Heart left ventricle (tissue), 13 donors: ENCODE data around the gene MPDU1.

Experiments
- CTCF ChIP-seq, 12 donors: fragments of 200-600 bp; sonication (generic) in 4 of 12; IDR thresholded peaks; one replicate each; pipeline versions ENCODE4 v1.5.0 to v1.8.0; 2018 to 2022; ENCODE audit warnings: antibody characterized with exemption in 12 of 12, mild to moderate bottlenecking in 5 of 12
- POLR2A ChIP-seq, 2 donors: fragments of 450-650 bp; IDR thresholded peaks; one replicate each; pipeline ENCODE4 v1.6.1; 2017; ENCODE audit warnings: antibody characterized with exemption in 2 of 2, mild to moderate bottlenecking in 2 of 2, moderate library complexity in 2 of 2
- donor health status: ischemic (EF 13 %, LVEDD 7.1; RV severe dilation, severe dysfunction).
- donor health status: DM: no; HTN: yes; CAD: no.
- donor health status: DM: no; HTN: no; CAD: no.
- donor health status: ischemic (EF 25% LVEDD 6.9; RV normal size, moderate dysfunction).
- donor health status: ischemic (EF 25% LVEDD 5.7; RV mildly dilated, moderate dysfunction).
- donor health status: ischemic (EF 35%, LVEDD 5.7; RV mildly dilated, moderate dysfunction).
- donor health status: nonischemic (EF 11% LVEDD 7.7; RV severe dilation, severe dysfunction).
- donor health status: DM: yes; HTN: yes; CAD: no.
- donor health status: PGD.
- donor health status: ischemic (EF 29% LVEDD 5.4; RV normal size, mild dysfunction).
- donor health status: nonischemic (EF 23%, LVEDD 6.1; RV moderate dilation, normal function).

- TF ChIP-seq CTCF (IDR thresholded peaks at IDR 0.05) (no peak), POLR2A (IDR thresholded peaks at IDR 0.05) (no peak)
These were observed 27.0 kb downstream of the MPDU1 start for GRCh38 chr17:7610641-7611040.
